H7 (cell line): ENCODE measurements around the gene JARID2. TPM values are rescaled to one million over a fixed set of nuclear protein-coding genes. Genes with fewer than 3 reads are reported as not detected.
"Not testable (repeated sequence)": the region's sequence is repeated elsewhere in the genome, so short reads cannot be mapped to it uniquely, and the experiment has no call there.

ENCODE experiments used
- DNase-seq: peaks from one replicate; pipeline ENCODE4 v3.0.0; 2012
- H3K27me3 ChIP-seq: 2 replicates; pipeline ENCODE4 v1.6.0; 2011; ENCODE audit warnings: mild to moderate bottlenecking, low read length; ENCODE audit not compliant: control insufficient read depth, insufficient read depth
- H3K36me3 ChIP-seq: replicated peaks from 2 replicates; pipeline ENCODE4 v1.5.1; 2011; ENCODE audit warnings: low read length; ENCODE audit not compliant: control insufficient read depth, insufficient read depth
- H3K4me3 ChIP-seq: 2 replicates; pipeline ENCODE4 v1.5.1; 2011; ENCODE audit warnings: low read depth, mild to moderate bottlenecking, control low read depth, low read length, moderate library complexity; ENCODE audit not compliant: insufficient read depth
- total RNA-seq: library from RNA; depleted of rRNA; stranded (reverse); fragments of >200 nt; shearing (Covaris generic); gene quantifications from 2 replicates; pipeline ENCODE4 v1.2.3, GENCODE V29; 2014

The JARID2 gene
- total RNA-seq, 1 experiment from 2014 or later: 95.2 TPM

DNA sequence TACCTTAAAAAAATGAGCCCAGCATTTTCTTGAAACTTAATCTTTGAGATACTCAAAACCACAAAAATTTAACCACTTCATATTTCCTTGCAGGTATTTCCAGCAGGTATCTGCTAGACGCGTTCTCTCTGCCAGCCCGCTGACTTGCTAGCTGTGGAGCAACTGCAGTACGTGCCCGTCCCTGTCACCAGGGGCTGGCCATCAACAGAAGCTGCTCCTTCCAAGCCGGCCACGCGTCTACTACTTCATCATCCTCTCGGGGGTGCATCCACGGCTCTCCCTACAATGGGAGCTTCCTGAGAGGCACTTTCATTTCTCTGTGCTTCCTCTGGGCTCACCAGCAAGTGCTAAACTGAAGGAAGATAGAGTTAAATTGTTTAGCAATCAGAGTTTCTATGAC is 284.5 kb downstream of the JARID2 start:
- no peak for DNase-seq
- no peaks in the 10 kb centered on the region for H3K27me3 ChIP-seq
- no peak overlapping the region for H3K4me3 ChIP-seq
- H3K36me3 ChIP-seq: no peaks in the 10 kb centered on the region

DNA sequence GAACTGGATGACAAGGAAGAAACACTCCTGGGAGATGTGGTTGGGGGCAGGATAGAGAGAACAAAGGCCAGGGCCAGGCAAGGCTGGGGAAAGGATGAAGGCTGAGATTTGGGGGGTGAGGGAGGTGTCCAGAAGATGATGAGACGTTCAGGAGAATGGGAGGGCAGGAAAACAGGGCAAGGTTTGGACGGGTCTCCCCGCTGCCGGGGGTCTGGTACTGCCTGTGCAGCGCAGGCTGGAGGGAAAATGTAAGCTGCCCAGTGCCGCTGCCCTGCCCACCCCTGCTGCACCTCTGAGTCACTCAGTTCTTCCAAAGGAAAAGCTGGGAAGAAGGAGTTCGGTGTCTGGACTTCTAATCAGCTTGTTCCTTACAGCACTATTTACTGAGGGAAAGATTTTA is 286.1 kb downstream of the JARID2 start:
- no peak for DNase-seq
- no peak overlapping the region for H3K4me3 ChIP-seq
- H3K36me3 ChIP-seq: no peaks in the 10 kb centered on the region
- no peaks in the 10 kb centered on the region for H3K27me3 ChIP-seq

DNA sequence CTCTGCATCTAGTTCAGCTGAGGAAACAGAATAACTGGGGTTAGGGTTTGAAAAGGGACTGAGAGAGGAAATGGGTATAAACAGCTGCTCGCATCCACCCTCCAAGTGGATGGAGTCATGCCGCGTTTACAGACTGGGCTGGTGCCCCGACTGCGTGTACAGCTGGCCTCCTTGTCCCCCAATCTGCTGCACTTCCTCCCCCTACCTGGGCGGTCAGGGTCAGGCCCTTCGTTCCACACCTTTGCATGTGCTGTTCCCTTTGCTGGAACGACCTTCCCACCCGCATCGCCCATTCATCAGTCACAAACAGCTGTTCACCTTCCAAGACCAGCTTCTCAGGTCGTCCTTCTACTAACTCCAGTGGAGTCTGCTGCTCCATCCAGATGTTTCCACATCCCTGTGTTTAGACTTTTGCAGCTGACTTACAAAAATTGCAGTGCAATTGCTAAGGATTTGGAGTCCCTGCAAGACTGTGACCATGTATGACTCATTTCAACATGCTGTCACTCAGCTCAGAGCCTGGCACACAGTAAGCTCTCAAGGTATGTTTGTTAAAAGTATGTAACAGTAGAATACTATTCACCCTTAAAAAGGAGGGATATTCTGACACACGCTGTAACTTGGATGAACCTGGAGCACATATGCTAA is 287.6 kb downstream of the JARID2 start:
- H3K4me3 ChIP-seq: no peak overlapping the region
- H3K27me3 ChIP-seq: no peaks in the 10 kb centered on the region
- H3K36me3 ChIP-seq: no peaks in the 10 kb centered on the region
- no peak for DNase-seq

DNA sequence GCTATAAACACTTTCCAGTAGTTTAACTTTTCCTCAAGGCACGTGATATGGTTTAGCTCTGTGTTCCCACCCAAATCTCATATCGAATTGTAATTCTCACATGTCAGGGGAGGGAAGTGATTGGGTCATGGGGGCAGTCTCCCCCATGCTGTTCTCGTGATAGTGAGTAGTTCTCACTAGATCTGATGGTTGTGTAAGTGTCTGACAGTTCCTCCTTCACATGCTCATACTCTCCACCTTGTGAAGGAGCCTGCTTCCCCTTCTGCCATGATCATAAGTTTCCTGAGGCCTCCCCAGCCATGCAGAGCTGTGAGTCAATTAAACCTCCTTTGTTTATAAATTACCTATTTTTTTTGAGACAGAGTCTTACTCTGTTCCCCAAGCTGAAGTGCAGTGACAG is 289.1 kb downstream of the JARID2 start:
- H3K36me3 ChIP-seq: no peaks in the 10 kb centered on the region
- H3K27me3 ChIP-seq: no peaks in the 10 kb centered on the region
- DNase-seq: no peak
- H3K4me3 ChIP-seq: no peak overlapping the region

DNA sequence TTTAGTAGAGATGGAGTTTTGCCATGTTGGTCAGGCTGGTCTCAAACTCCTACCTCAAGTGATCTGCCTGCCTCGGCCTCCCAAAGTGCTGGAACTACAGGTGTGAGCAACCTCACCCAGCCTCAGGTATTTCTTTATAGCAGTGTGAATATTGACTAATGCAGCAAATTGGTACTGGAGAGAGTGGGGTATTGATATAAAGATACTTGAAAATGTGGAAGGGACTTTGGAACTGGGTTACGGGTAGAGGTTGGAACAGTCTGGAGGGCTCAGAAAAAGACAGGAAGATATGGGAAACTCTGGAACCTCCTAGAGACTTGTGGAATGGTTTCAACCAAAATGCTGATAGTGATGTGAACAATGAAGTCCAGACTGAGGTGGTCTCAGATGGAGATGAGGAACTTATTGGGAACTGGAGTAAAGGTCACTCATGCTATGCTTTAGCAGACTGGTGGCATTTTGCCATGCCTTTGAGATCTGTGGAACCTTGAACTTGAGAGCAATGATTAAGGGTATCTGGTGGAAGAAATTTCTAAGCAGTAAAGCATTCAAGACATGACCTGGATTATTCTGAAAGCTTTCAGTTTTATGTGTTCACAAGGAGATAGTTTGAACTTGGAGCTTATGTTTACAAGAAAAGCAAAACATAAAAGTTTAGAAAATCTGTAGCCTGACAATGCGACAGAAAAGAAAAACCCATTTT is 289.8 kb downstream of the JARID2 start:
- DNase-seq: no peak
- H3K4me3 ChIP-seq: no peak overlapping the region
- H3K36me3 ChIP-seq: no peaks in the 10 kb centered on the region
- no peaks in the 10 kb centered on the region for H3K27me3 ChIP-seq

DNA sequence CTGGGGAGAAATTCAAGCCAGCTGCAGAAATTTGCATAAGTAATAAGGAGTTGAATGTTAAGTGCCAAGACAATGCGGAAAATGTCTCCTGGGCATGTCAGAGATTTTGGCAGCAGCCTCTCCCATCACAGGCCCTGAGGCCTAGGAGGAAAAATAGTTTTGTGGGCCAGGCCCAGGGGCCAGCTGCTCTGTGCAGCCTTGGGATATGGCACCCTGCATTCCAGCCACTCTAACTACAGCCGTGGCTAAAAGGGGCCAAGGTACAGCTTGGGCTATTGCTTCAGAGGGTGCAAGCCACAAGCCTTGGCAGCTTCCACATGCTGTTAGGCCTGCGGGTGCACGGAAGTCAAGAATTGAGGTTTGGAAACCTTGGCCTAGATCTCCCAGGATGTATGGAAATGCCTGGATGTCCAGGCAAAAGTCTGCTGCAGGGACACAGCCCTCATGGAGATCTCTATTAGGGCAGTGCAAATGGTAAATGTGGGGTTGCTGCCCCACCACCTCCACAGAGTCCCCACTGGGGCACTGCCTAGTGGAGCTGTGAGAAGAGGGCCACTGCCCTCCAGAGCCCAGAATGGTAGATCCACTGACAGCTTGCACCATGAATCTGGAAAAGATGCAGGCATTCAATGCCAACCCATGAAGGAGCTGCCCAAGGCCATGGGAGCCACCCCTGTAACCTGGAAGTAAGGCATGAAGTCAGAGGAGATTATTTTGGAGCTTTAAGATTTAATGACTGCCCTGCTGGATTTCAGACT is 290.5 kb downstream of the JARID2 start:
- no peak for DNase-seq
- H3K27me3 ChIP-seq: no peaks in the 10 kb centered on the region
- no peaks in the 10 kb centered on the region for H3K36me3 ChIP-seq
- no peak overlapping the region for H3K4me3 ChIP-seq

DNA sequence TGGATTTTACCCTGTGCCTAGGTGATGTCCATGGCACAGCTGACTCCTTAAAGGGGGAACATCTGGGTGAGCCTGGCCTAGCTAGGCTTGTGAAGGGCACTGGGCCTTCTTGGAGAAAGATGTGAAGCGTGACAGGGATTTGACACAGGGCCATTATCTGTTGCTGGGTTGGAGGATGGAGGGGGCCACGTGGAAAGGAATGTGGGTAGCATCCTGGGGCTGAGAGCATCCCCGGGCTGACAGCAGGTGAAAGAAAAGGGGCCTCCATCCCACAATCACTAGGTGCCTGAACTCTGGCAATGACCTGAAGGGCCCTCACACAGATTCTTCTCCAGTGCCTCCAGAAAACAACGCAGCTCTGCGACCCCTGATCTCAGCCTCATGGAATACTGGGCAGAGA is 292.2 kb downstream of the JARID2 start:
- Histone ChIP-seq H3K4me3 (no peak overlapping the region), H3K36me3 (no peaks in the 10 kb centered on the region), H3K27me3 (no peaks in the 10 kb centered on the region)
- DNase-seq: no peak

DNA sequence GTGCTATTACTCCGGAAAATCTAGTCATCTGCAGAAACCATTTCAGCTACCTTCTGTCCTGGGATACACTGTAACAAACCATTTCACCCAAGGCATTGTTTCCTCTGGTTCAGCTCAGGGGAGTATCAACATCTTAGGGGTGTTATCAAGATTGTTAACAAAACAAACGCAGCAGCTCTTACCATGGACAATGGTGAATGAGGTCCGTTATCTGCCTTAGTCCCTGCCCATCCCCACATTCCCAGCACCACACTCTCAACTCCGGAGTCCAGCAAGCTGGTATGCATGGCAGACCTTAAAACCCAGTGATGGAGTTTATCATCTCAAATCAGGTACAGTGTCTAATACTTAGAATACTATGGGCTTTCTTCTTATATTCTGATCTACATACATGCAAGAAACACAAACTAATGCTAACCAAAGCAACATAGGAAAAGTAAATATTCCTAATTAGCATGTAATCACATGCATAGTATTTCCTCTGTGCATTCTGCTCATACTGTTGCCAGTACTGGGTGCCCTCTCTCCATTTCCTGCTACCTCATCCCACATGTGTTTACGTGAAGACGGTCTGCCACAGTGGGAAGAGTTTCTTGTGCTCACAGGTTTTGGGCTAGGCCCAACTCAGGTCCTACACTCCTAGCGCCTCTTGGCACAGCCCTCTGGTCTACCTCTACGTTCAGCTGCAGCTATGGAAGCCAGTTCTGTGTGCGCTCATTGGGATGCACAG is 293.1 kb downstream of the JARID2 start:
- no peaks in the 10 kb centered on the region for H3K27me3 ChIP-seq
- no peaks in the 10 kb centered on the region for H3K36me3 ChIP-seq
- DNase-seq: no peak
- H3K4me3 ChIP-seq: no peak overlapping the region

DNA sequence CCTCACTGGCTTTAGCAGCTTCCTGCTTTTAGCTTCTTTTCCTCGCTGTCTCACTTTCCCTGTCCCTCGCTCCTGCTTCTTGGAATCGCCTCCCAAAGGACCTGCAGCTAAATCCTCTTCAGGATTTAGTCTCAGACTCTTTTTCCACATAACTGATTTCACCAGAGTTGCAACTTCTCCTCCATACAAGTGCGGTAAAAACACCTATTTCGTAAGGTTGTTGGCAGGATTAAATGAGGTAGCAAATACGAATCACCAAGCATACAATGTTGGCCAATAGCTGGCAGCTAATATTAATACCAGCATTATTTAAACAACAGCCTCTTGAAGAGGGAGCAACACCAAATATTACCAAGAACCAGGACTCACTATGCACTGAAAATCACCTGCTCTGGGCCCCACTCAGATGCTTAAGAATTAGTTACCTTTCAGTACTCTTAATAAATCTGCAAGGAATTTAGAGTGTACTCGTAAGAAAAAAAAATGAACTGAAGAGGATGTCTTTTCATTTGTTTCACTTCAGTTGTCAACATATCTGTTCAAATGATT is 293.9 kb downstream of the JARID2 start:
- DNase-seq: no peak
- Histone ChIP-seq H3K27me3 (no peaks in the 10 kb centered on the region), H3K36me3 (no peaks in the 10 kb centered on the region), H3K4me3 (no peak overlapping the region)

DNA sequence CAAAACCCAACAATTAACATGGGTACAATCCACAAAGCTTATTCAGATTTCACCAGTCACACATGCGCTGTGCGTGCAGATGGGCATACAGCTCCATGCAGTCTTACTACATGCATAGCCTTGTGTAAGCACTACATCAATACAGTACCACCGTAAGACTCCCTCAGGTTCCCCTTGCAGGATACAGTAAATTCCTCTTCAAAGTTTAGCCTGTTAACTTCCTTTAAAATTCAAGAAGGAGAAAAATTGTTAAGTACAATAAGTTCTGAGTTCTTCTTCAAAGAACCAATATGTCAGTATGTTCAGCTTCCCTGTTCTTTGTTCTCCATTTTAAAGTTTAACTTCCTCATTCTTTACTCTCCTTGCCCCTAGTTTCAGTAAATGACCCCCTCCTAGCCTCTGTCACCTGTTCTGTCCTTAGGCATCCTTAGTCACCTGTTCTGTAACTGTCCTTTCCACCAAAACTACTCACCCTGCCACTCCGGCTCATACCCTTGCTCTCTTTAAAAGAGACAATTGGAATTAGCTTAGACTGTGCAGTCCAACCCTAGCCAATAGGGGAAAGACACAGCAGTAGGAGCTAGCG is 297.6 kb downstream of the JARID2 start:
- H3K36me3 ChIP-seq, H3K4me3 ChIP-seq, H3K27me3 ChIP-seq: not testable (repeated sequence)
- peak; percentile 1 for DNase-seq

DNA sequence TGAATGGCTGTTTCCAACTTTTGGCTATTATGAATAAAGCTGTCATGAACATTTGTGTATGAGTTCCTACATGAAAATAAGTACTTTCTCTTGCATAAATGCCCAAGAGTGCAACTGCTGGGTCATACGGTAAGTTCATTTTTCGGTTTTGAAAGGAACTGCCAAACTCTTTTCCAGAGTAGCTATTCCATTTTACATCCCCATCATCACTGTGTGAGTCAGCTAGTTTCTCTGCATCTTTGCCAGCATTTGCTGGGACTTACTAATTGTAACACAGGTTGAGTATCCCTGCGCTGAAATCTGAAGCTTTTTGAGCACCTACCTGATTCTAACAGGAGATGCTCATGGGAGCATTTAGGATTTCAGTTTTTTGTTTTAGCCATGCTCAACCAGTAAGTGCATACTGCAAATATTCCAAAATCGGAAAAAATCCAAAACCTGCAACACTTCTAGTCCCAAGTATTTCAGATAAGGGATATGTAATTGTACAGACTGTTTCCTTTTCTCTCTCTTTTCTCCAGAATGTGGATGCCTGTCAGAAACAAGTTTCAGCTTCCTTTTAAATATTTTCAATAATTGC is 298.5 kb downstream of the JARID2 start:
- Histone ChIP-seq H3K27me3 (no peaks in the 10 kb centered on the region), H3K4me3 (no peak overlapping the region), H3K36me3 (no peaks in the 10 kb centered on the region)
- no peak for DNase-seq

DNA sequence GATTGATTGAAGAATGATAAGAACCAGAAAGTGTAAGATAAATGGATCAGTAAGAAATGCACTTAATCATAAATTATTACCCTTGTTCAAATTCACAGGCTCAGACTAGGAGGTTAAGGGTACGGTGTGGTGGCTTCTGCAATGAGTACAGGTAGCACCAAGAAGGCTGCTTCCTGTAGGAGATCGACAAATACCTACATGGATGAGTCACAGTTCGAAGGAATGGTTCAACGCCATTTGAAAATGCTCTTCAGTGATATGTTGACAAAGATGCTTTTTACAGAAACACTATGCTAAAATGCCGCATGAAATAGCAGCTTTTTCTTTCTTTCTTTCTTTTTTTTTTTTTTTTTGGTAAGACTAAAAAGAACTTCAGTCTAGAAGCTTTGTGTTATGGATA is 300.7 kb downstream of the JARID2 start:
- no peak for DNase-seq
- no peaks in the 10 kb centered on the region for H3K36me3 ChIP-seq
- H3K27me3 ChIP-seq: no peaks in the 10 kb centered on the region
- no peak overlapping the region for H3K4me3 ChIP-seq

DNA sequence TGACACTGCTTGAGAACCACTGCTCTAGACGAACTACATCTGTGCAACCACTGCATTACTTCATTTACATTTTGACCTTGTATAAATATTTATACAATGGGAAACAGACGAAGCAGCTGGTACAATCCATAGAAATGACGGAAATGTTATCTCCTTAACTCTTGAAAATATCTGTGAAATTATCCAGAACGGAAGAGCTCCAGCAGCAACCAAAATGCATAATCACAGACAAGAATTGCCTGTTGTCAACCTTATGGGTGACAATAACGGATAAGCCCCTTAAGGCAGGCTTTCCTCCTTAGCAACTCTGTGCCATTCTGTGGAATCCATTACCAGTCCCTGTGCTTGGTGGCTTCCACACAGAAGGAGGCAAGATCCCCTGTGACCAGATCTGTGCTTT is 301.5 kb downstream of the JARID2 start:
- Histone ChIP-seq H3K36me3 (no peaks in the 10 kb centered on the region), H3K27me3 (no peaks in the 10 kb centered on the region), H3K4me3 (no peak overlapping the region)
- DNase-seq: no peak

DNA sequence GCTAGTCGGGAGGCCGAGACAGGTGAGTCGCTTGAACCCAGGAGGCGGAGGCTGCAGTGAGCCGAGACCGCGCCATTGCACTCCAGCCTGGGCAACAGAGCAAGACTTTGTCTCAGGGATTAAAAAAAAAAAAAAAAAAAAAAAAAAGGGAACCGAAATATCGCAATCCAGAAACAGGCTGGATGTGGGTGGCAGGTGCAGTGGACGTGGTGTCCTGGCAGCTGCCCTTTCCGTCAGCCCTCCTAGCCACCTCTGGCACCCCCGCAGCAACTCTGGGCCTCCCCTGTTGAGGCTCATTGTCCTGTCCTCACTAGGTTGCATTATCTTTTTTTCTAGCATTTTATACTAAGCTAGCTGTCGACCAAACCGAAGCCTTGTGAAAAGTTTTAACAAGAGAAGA is 303.5 kb downstream of the JARID2 start:
- no peaks in the 10 kb centered on the region for H3K27me3 ChIP-seq
- H3K36me3 ChIP-seq: no peaks in the 10 kb centered on the region
- no peak for DNase-seq

More for the DNA sequence above, 303.5 kb downstream of the JARID2 start:
- no peak overlapping the region for H3K4me3 ChIP-seq
